ENCODE results near the gene TNFAIP8L1. TPM values are rescaled to one million over a fixed set of nuclear protein-coding genes. Genes with fewer than 3 reads are reported as not detected.

TNFAIP8L1 gene
- total RNA-seq, 2 donors from 2014 or later = 4.2 to 4.3 TPM

DNA sequence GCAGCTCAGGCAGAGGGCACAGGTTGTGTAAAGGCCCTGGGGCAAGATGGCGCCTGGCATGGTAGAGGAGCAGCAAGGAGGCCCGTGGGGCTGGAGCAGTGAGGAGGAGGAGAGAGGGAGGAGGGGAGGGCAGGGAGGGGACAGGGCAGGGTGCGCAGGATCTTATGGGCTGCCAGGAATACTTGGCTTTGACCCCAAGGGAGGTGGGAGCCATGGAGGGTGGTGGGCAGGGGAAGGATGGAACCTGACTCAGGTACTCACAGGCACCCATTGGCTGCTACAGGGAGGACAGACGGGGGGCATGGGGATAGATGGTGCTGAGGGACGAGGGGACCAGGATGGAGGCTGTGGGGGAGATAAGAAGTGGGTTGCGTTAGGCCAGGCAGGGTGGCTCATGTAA, 3.3 kb downstream of the TNFAIP8L1 start:
- no peaks in the 10 kb centered on the region for H3K36me3 ChIP-seq
- DNase-seq (ENCODE audit: low spot score) (no peak), ATAC-seq (ENCODE audit: insufficient number of reproducible peaks, low FRiP score, low read depth) (no peak)
- TF ChIP-seq, protein P1, sequence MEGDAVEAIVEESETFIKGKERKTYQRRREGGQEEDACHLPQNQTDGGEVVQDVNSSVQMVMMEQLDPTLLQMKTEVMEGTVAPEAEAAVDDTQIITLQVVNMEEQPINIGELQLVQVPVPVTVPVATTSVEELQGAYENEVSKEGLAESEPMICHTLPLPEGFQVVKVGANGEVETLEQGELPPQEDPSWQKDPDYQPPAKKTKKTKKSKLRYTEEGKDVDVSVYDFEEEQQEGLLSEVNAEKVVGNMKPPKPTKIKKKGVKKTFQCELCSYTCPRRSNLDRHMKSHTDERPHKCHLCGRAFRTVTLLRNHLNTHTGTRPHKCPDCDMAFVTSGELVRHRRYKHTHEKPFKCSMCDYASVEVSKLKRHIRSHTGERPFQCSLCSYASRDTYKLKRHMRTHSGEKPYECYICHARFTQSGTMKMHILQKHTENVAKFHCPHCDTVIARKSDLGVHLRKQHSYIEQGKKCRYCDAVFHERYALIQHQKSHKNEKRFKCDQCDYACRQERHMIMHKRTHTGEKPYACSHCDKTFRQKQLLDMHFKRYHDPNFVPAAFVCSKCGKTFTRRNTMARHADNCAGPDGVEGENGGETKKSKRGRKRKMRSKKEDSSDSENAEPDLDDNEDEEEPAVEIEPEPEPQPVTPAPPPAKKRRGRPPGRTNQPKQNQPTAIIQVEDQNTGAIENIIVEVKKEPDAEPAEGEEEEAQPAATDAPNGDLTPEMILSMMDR (IDR thresholded peaks at IDR 0.05) = no peak
- no peak overlapping the region for H3K27ac ChIP-seq
- H3K27me3 ChIP-seq (replicated peaks; ENCODE audit: insufficient read depth) = no peaks in the 10 kb centered on the region
- H3K4me1 ChIP-seq (ENCODE audit: control insufficient read depth in 1 of 2, low read depth in 2 of 2) = peaks cover 9 to 12% of the 10 kb centered on the region in 2 donors
- H3K9me3 ChIP-seq = no peaks in the 10 kb centered on the region
- no peak overlapping the region for H3K4me3 ChIP-seq

DNA sequence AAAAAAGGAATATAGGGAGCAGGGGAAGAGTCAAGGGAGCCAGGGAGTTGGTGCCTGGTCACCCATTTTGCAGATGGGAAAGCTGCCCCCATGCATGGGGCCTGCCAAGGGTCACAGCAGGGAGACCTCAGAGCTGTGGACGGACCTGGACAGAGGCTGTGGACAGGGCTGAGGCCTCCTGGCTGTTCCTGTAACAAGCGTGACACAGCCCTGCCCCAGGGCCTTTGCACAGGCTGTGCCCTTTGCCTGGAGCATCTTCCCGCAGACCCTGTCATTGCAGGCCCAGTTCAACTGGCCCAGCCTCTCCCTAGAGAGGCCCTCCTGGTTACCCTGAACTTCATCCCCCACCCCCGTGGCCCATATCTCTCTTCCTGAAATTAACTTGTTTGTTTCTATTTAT, 6.4 kb downstream of the TNFAIP8L1 start:
- H3K9me3 ChIP-seq = no peaks in the 10 kb centered on the region
- H3K4me3 ChIP-seq = no peak overlapping the region
- ATAC-seq (ENCODE audit: insufficient number of reproducible peaks, low FRiP score, low read depth) = no peak
- no peak for DNase-seq (ENCODE audit: low spot score)
- no peaks in the 10 kb centered on the region for H3K4me1 ChIP-seq (ENCODE audit: control insufficient read depth in 1 of 2, low read depth in 2 of 2)
- H3K36me3 ChIP-seq = no peaks in the 10 kb centered on the region
- TF ChIP-seq, protein P1 (IDR thresholded peaks at IDR 0.05) = no peak
- no peak overlapping the region for H3K27ac ChIP-seq
- no peaks in the 10 kb centered on the region for H3K27me3 ChIP-seq (replicated peaks; ENCODE audit: insufficient read depth)

DNA sequence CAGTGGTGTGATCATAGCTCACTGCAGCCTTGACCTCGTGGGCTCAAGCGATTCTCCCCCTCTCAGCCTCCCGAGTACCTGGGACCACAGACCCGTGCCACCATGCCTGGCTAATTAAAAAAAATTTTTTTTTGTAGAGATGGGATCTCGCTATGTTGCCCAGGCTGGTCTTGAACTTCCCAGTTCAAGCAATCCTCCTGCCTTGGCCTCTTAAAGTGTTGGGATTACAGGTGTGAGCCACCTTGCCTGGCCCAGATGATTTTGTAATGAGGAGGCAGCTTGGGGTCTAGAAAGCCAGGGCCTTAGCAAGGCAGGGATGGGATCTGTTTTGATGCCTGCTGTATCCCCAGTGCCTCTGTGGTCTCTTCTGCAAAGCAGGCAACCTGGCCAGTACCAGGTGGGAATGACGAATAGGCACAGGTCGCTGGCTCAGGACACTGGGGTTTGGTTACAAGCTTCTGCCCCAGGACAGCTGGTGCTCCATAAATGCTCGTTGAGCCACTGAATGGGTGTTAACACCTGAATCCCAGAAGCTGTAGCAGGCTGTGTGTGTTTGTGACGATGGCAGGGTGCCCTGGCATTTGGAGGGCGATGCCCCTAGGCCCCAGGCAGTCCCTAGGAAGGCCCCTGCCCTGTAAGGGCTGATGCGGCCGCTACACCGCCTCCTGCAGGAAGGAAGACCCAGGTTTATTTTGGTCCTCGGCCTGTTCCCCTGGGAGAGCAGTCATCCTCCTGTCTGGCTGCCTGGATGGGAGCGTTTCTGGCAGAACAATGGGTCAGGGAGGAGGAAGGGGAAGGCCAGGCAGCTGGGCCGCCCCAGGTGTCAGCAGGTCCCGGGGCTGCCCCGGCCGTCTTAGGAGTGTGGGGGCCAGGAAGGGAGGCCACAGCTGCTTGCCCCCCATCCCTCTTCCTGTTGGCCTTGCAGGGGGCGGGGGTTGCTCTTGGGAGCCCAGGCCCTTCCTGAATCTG, 8.6 kb downstream of the TNFAIP8L1 start:
- H3K4me1 ChIP-seq (ENCODE audit: control insufficient read depth in 1 of 2, low read depth in 2 of 2) = no peaks in the 10 kb centered on the region
- DNase-seq (ENCODE audit: low spot score) = no peak
- TF ChIP-seq, protein P1 (IDR thresholded peaks at IDR 0.05) = no peak
- no peaks in the 10 kb centered on the region for H3K36me3 ChIP-seq
- no peaks in the 10 kb centered on the region for H3K9me3 ChIP-seq
- no peaks in the 10 kb centered on the region for H3K27me3 ChIP-seq (replicated peaks; ENCODE audit: insufficient read depth)
- ATAC-seq (ENCODE audit: insufficient number of reproducible peaks, low FRiP score, low read depth) = no peak
- no peak overlapping the region for H3K27ac ChIP-seq
- no peak overlapping the region for H3K4me3 ChIP-seq

DNA sequence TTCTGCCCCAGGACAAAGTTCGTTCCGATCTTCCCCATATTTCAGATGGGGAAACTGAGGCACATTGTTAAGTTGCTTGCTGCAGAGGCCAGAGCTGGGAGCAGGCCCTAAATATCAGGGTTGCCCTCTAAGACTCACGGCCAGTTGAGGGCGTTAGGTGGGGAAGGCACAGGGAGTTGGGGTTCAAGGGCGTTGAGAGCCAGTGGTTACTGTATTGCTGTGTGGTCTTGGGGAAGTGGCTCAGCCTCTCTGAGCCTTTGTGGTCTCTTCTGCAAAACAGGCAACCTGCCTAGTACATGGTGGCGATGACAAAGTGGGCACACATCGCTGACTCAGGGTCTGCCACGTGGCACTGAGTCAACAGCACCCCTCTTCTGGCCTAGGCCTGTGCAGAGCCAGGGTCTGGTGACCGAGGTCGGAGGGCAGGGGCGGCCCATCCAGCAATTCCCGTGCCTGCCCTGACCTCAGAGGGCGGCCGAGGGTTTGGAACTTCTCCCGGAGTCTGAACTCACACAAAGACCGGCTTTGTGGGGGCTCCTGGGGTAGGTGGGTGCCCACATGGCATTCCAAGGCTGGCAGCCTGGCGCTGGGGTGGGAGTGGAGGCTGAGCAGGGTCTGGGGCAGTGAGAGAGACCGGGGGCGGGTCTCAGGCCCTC, 10.2 kb downstream of the TNFAIP8L1 start:
- H3K27ac ChIP-seq = no peak overlapping the region
- no peaks in the 10 kb centered on the region for H3K4me1 ChIP-seq (ENCODE audit: control insufficient read depth in 1 of 2, low read depth in 2 of 2)
- TF ChIP-seq, protein P1 (IDR thresholded peaks at IDR 0.05) = no peak
- no peaks in the 10 kb centered on the region for H3K9me3 ChIP-seq
- ATAC-seq (ENCODE audit: insufficient number of reproducible peaks, low FRiP score, low read depth) = no peak
- no peak overlapping the region for H3K4me3 ChIP-seq
- H3K36me3 ChIP-seq = no peaks in the 10 kb centered on the region
- no peaks in the 10 kb centered on the region for H3K27me3 ChIP-seq (replicated peaks; ENCODE audit: insufficient read depth)
- DNase-seq (ENCODE audit: low spot score) = no peak

DNA sequence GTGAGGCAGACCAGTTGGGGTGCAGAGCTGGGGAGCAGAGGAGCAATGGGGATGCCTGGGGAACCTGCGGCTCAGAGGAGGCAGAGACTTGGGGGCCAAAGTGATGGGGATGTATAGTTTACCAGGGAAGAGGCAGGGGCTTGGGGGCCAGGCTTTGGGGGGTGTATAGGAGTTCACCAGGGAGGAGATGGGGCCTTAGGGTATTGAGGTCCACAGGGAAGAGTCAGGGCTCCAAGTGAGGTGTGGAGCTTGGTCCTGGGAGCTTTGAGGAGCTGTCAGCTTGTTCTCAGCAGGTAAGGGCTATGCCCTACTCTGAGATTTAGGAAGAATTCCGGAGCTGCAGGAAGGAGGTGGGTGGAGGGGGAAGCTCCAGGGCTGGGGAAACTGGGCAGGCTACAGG, 10.8 kb downstream of the TNFAIP8L1 start:
- no peak overlapping the region for H3K27ac ChIP-seq
- no peaks in the 10 kb centered on the region for H3K36me3 ChIP-seq
- H3K4me1 ChIP-seq (ENCODE audit: control insufficient read depth in 1 of 2, low read depth in 2 of 2) = no peaks in the 10 kb centered on the region
- no peak overlapping the region for H3K4me3 ChIP-seq
- H3K9me3 ChIP-seq = no peaks in the 10 kb centered on the region
- TF ChIP-seq, protein P1 (IDR thresholded peaks at IDR 0.05) = no peak
- DNase-seq (ENCODE audit: low spot score) (no peak), ATAC-seq (ENCODE audit: insufficient number of reproducible peaks, low FRiP score, low read depth) (no peak)
- H3K27me3 ChIP-seq (replicated peaks; ENCODE audit: insufficient read depth) = no peaks in the 10 kb centered on the region

Measured in thoracic aorta (tissue), 2 donors.